ENCODE results near the gene SLC1A7. TPM values are rescaled to one million over a fixed set of nuclear protein-coding genes. Genes with fewer than 3 reads are reported as not detected.

The SLC1A7 gene
- total RNA-seq, 2 experiments from 2014 or later, result not detected

DNA sequence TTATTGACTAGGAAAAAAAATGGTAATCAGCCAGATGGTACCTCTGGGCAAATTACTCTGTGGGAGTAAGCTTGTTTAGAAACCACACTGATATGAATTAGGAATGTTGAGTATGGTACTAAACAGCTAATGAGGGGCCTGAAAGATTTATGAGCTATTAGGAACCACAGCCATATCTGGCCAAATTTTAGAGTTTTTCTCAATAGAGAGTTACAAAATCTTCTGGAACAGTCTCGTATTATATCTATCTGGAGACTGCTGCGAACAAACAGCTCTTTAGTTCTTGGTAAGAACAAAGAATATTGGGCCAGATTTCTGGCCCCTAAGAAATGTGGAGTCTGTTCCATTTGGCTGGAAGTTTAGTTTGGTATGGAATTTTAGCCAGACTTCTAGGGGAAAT lies 85.3 kb downstream of the SLC1A7 start:
- no peaks in the 10 kb centered on the region for H3K9me3 Mint-ChIP-seq

DNA sequence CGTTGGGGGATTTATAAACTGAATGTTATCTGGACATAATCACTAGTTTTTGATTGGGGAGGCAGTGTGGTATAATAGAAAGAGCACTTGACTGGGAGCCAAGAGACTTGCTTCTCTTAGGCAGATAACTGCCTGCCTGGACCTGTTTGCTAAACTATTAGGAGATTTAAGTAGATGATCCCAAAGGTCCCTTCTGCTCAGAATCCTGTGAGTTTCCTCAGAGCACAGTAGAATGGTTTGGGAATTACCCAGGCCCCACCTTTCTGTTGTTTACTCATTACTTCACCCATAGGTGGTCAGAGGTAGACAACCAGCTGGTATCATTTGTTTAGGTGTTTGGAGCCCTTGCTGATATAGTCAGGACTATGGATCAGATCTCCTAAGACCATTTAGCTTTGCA lies 90.8 kb downstream of the SLC1A7 start:
- H3K4me1 Mint-ChIP-seq, result peaks cover 12% of the 10 kb centered on the region
- ChIA-PET POLR2A (no interaction called here), CTCF (interaction anchor here (1.5 kb wide), 1 partner anchor 10 kb away, joined by 3 read pairs; no protein-coding TSS in a partner anchor)
- DNase-seq, result no peak
- H3K9me3 Mint-ChIP-seq, result no peaks in the 10 kb centered on the region
- peaks cover 38% of the 10 kb centered on the region for H3K36me3 Mint-ChIP-seq (ENCODE audit: low read depth)
- H3K27ac Mint-ChIP-seq, result no peak overlapping the region
- H3K27me3 Mint-ChIP-seq, result no peaks in the 10 kb centered on the region
- H3K4me3 Mint-ChIP-seq, result no peak overlapping the region

More for the DNA sequence above, 85.3 kb downstream of the SLC1A7 start:
- no peak for DNase-seq
- ChIA-PET POLR2A (no interaction called here), CTCF (interaction anchor here (0.5 to 1.3 kb wide), 2 partner anchors 12 to 689 kb away, joined by 3 to 5 read pairs; no protein-coding TSS in a partner anchor)
- Mint-ChIP-seq H3K36me3 (ENCODE audit: low read depth) (peaks cover 19% of the 10 kb centered on the region), H3K27me3 (peaks cover 34% of the 10 kb centered on the region), H3K27ac (no peak overlapping the region), H3K4me1 (peaks cover 1% of the 10 kb centered on the region), H3K4me3 (no peak overlapping the region)

DNA sequence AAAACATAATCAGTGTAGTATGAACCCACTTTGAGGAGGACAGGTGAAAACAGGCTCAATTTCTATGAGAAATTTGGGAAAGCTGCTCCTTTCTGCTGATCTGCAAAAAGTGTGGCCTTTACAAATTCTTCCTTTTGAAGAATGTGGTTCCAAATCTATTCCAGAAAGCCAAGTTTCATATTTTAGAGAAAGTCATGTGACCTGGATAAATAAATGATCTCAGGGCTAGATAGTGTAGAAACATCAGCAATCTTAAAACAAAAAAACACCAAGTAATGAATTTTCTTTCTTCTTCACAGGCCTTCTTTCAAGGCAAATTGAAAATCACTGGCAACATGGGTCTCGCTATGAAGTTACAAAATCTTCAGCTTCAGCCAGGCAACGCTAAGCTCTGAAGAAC lies 92.1 kb downstream of the SLC1A7 start:
- no peak for DNase-seq
- peaks cover 14% of the 10 kb centered on the region for H3K4me1 Mint-ChIP-seq
- CTCF ChIA-PET, result interaction anchor here (0.7 kb wide), 1 partner anchor 14 kb away, joined by 3 read pairs; no protein-coding TSS in a partner anchor
- no peaks in the 10 kb centered on the region for H3K27me3 Mint-ChIP-seq
- H3K27ac Mint-ChIP-seq, result no peak overlapping the region
- POLR2A ChIA-PET, result no interaction called here
- no peaks in the 10 kb centered on the region for H3K9me3 Mint-ChIP-seq
- peaks cover 38% of the 10 kb centered on the region for H3K36me3 Mint-ChIP-seq (ENCODE audit: low read depth)
- no peak overlapping the region for H3K4me3 Mint-ChIP-seq

DNA sequence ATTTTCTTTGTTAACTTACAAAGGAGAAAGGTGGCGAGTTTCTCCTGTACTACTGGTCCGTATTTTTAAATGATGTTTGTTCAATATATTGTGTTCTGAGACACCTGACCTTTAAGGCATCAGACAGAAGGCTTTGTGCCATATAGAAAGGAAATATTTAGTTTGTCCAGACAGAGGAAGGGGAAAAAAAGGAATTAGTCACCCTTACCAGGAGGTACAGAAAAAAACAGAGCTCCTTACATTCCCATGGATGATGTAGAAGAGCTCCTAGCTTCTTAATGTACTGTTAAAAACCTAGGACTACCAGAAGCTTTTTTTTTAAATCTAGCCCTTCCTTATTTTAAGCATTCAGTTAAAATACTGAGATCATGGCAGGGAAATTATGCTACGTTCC lies 92.9 kb downstream of the SLC1A7 start:
- Mint-ChIP-seq H3K9me3 (no peaks in the 10 kb centered on the region), H3K27ac (no peak overlapping the region), H3K4me3 (no peak overlapping the region), H3K4me1 (peaks cover 14% of the 10 kb centered on the region), H3K27me3 (no peaks in the 10 kb centered on the region), H3K36me3 (ENCODE audit: low read depth) (peaks cover 42% of the 10 kb centered on the region)
- CTCF ChIA-PET, result no interaction called here
- no peak for DNase-seq
- POLR2A ChIA-PET, result no interaction called here

DNA sequence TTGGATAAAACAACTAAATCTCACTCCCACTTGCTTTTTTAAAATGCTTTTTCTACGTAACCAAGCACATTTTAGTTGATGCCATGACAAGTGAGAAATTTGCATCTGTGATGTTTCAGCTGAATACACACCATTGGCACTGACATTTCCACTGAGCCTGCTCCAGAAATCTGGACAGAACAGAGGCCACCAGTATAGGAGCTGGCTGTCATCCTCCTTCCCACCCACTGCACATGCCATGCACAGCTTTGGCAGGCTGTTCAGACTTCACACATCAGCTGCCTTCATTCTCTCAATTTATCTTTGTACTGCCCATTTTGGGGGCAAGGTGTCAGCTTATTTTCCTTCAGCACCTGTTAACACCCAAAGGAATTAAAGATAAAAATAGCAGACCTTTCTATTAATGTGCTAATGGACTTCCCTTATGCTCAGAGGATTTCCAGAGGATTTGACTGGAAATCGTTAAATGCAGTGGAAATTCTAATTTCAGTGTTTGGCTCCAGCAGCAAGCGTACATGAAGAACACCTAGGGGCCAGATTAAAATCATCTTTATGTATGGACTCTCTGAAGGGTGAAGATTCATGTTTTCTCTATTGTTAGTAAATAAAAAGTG lies 93.4 kb downstream of the SLC1A7 start:
- Mint-ChIP-seq H3K9me3 (no peaks in the 10 kb centered on the region), H3K4me1 (peaks cover 14% of the 10 kb centered on the region), H3K27ac (no peak overlapping the region), H3K36me3 (ENCODE audit: low read depth) (peaks cover 37% of the 10 kb centered on the region), H3K4me3 (no peak overlapping the region), H3K27me3 (no peaks in the 10 kb centered on the region)
- CTCF ChIA-PET, result no interaction called here
- DNase-seq, result no peak
- POLR2A ChIA-PET, result no interaction called here

DNA sequence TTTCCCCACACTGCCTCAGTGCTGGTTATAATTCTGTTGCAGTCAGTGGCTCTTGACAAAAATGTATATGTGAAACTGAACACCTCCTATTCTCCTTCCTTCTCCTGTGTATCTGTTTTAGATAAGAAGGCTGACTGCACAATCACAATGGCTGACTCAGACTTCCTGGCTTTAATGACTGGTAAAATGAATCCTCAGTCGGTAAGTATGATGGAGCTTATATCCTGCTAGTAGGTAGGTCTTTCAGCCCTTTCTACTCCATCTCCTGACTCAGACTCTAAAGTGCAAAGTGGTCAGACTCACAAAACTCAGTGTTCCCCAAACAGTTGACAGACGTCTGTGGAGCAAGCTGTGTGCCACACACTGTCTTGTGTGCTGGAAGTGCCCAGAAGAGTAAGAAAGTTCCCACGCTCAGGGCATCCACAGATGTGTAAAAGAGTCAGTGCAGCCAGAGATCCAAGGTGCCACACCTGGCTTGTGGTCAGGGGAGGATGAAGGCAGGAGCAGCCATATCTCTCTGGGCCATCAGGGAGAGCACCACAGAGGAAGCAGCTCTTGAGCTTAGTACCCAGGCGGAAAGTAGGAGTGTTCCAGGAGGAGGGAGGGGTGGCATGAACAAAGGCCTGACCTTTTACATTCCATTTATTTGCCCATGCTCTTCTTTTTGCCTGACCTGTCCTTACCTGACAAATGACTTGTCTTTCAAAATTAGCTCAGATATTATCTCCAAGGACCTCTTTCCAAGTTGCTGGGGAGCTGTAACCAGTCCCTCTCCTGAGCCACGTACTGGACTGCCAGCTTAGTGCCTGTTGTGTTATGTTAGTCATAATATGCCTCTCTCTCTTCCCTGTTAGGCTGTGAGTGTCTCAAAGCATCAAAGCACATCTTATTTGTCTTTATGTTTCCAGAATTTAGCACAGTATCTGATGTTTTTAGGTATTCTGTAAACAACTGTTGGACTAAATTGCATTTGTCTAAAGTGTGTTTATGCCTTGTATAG lies 94.4 kb downstream of the SLC1A7 start:
- DNase-seq, result no peak
- Mint-ChIP-seq H3K36me3 (ENCODE audit: low read depth) (peaks cover 29% of the 10 kb centered on the region), H3K4me3 (no peak overlapping the region), H3K27ac (no peak overlapping the region), H3K9me3 (no peaks in the 10 kb centered on the region), H3K27me3 (no peaks in the 10 kb centered on the region), H3K4me1 (peaks cover 14% of the 10 kb centered on the region)
- POLR2A ChIA-PET, result interaction anchor here (0.5 to 0.6 kb wide), 2 partner anchors 196 to 1203 kb away, joined by 3 read pairs; no protein-coding TSS in a partner anchor
- CTCF ChIA-PET, result interaction anchor here (0.6 to 0.9 kb wide), 2 partner anchors 20 to 46 kb away, joined by 3 to 4 read pairs; no protein-coding TSS in a partner anchor

DNA sequence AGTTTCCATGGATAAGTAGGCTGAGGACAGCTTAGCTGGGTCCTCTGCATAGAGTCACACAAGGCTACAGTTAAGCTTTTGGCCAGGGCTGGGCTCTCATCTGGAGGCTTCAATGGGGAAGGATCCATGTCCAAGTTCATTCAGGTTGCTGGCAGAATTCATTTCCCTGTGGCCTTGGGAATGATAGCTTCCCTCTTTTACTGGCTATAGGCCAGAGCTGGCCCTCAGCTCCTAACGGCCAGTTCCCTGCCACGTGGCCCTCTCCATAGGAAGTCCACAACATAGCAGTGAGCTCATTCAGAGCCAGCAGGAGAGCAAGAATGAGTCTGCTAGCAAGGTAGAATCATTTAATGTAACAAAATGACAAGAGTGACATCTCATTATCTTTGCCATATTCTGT lies 95.5 kb downstream of the SLC1A7 start:
- H3K27me3 Mint-ChIP-seq, result no peaks in the 10 kb centered on the region
- no peak for DNase-seq
- peaks cover 24% of the 10 kb centered on the region for H3K36me3 Mint-ChIP-seq (ENCODE audit: low read depth)
- H3K27ac Mint-ChIP-seq, result no peak overlapping the region
- POLR2A ChIA-PET, result no interaction called here
- H3K4me3 Mint-ChIP-seq, result no peak overlapping the region
- no peaks in the 10 kb centered on the region for H3K9me3 Mint-ChIP-seq
- H3K4me1 Mint-ChIP-seq, result peaks cover 14% of the 10 kb centered on the region
- CTCF ChIA-PET, result interaction anchor here (1.0 kb wide), 1 partner anchor 17 kb away, joined by 4 read pairs; no protein-coding TSS in a partner anchor

DNA sequence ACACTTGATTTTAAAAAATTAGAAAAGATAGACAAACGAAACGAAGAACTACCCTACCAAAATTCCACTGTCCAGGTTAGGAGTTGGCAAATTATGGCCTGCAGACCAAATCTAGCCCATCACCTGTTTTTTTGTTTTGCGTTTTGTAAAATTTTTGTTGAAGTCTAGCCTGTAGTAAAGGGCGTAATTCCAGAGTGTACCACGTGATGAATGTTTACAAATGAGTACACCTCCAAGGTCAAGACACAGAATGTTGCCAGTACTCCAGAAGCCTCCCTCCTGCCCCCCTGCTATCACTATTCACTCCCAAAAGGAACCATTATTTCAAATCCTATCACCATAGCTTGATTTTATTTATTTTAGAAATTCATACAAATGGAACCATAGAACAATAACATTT lies 97.5 kb downstream of the SLC1A7 start:
- ChIA-PET CTCF (interaction anchor here (0.9 kb wide), 1 partner anchor 15 kb away, joined by 5 read pairs; no protein-coding TSS in a partner anchor), POLR2A (no interaction called here)
- DNase-seq, result no peak
- Mint-ChIP-seq H3K27ac (no peak overlapping the region), H3K4me1 (peaks cover 14% of the 10 kb centered on the region), H3K27me3 (no peaks in the 10 kb centered on the region), H3K36me3 (ENCODE audit: low read depth) (peaks cover 22% of the 10 kb centered on the region), H3K9me3 (no peaks in the 10 kb centered on the region), H3K4me3 (no peak overlapping the region)

DNA sequence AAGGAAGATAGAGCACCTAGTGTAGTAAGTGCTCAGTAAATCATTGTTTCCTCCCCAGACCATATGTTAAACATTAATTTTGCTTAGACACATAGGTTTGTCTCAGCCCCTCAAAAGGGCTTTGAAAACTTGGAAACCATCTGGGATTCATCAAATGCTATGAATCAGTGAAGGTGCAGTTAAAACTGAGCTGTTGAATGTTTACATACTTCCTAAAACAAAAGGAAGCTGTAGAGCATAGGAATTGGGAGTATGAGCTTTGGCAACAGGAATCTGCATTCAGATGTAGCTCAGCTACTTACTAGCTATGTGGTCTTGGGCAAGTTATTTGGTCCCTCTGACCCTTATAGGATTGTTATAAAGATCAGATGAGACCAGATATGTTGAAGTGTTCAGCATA lies 99.2 kb downstream of the SLC1A7 start:
- no peak overlapping the region for H3K4me3 Mint-ChIP-seq
- ChIA-PET POLR2A (interaction anchor here (0.7 kb wide), 1 partner anchor 120 kb away, joined by 6 read pairs; no protein-coding TSS in a partner anchor), CTCF (interaction anchor here (1.2 to 1.4 kb wide), 2 partner anchors 16 to 200 kb away, joined by 3 read pairs; partner anchors contain the start of gene ZYG11A)
- H3K9me3 Mint-ChIP-seq, result no peaks in the 10 kb centered on the region
- no peaks in the 10 kb centered on the region for H3K27me3 Mint-ChIP-seq
- H3K27ac Mint-ChIP-seq, result no peak overlapping the region
- DNase-seq, result no peak
- H3K36me3 Mint-ChIP-seq (ENCODE audit: low read depth), result peaks cover 22% of the 10 kb centered on the region
- H3K4me1 Mint-ChIP-seq, result peaks cover 11% of the 10 kb centered on the region

DNA sequence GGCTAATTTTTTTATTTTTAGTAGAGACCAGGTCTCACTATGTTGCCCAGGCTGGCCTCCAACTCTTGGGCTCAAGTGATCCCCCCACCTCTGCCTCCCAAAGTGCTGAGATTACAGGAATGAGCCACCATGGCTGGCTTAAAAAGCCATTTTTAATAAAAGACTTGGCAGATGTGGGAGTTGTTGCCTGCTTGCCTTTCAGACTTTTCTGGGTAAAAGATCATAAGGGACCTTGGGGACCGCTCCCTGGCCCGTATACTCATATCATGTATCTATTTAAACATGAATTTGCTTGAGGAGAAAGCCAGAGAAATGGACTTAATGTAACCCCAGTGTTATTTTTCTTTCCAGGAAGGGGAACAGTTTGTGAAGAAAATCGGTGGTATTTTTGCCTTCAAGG lies 103.9 kb downstream of the SLC1A7 start:
- POLR2A ChIA-PET, result no interaction called here
- H3K4me1 Mint-ChIP-seq, result no peaks in the 10 kb centered on the region

More for the DNA sequence above, 103.9 kb downstream of the SLC1A7 start:
- CTCF ChIA-PET, result no interaction called here
- Mint-ChIP-seq H3K27me3 (no peaks in the 10 kb centered on the region), H3K36me3 (ENCODE audit: low read depth) (peaks cover 12% of the 10 kb centered on the region), H3K27ac (no peak overlapping the region), H3K4me3 (no peak overlapping the region), H3K9me3 (no peaks in the 10 kb centered on the region)
- DNase-seq, result no peak

Data from activated CD4-positive, alpha-beta T cell treated with anti-CD3 and anti-CD28 coated beads, Interleukin-2, amount 10 ng/mL, durations not matched to agents 7 days and 5 days (primary cell).